Measurements from ENCODE around the gene CCDC184. TPM values are rescaled to one million over a fixed set of nuclear protein-coding genes. Genes with fewer than 3 reads are reported as not detected.

Gene CCDC184
- total RNA-seq, 1 experiment from 2014 or later: 0.69 TPM

GRCh38 chr12:48184549-48184922 lies 1.1 kb downstream of the CCDC184 start:
- CTCF ChIA-PET: interaction anchor here (1.0 kb wide), 1 partner anchor 242 kb away, joined by 3 read pairs; no protein-coding TSS in a partner anchor
- BruUV-seq (replicated peaks): no TSS peak
- intact Hi-C loops (cut with micrococcal nuclease; ENCODE audit: unreplicated experiment): loop anchor here (10.0 kb wide), 4 partner anchors 180 to 430 kb away; partner anchors contain the start of genes COL2A1 and TMEM106C

DNA sequence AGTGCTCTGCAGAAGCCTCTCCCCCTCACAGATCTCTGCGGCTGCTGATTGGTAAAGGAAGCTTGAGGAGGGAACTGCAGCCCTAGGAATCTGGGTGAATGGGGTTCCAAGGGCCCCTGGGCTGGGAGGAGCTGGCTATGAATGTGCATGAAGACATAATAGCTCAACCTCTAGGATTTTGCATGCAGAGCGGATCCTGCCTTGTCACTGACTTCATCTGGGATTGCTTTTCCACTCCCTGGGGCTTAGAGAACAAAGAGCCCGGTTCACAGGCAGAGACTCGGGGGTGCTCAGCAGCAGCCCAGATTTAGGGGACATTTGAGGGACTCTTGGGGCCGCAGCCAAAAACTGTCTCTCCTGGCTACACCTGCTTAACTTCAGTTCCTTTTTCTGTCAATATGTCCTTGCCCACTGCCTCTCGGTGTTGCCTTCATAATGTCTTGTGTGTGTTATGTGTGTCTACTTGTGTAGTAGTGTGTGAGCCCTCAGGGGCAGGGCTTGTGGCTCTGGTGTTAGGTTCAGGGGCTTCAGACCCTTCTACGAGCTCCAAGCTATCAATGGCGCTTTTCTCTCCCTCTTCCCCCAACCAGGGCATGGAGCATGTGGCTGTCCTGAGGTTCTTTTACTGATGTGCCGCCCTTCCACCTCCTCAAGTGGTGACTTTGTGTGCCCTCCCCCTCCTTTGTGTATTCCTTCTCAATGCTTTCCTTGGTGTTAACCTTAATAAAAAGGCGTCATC lies 1.9 kb downstream of the CCDC184 start:
- POLR2A ChIA-PET (ENCODE audit: low non-redundant PET): no interaction called here

More at GRCh38 chr12:48184549-48184922, 1.1 kb downstream of the CCDC184 start:
- POLR2A ChIA-PET (ENCODE audit: low non-redundant PET): no interaction called here
- no peak for DNase-seq (ENCODE audit: low spot score)
- H3K4me1 ChIP-seq (ENCODE audit: insufficient read depth, low read length, poor library complexity, severe bottlenecking): peaks cover 30% of the 10 kb centered on the region
- H3K36me3 ChIP-seq (ENCODE audit: insufficient read depth, low read length, poor library complexity, severe bottlenecking): no peaks in the 10 kb centered on the region
- peak; percentile 43 for TF ChIP-seq EZH2 (IDR thresholded peaks at IDR 0.05; ENCODE audit: borderline replicate concordance, low read depth, low read length, poor library complexity, severe bottlenecking)
- TF ChIP-seq, protein P1, sequence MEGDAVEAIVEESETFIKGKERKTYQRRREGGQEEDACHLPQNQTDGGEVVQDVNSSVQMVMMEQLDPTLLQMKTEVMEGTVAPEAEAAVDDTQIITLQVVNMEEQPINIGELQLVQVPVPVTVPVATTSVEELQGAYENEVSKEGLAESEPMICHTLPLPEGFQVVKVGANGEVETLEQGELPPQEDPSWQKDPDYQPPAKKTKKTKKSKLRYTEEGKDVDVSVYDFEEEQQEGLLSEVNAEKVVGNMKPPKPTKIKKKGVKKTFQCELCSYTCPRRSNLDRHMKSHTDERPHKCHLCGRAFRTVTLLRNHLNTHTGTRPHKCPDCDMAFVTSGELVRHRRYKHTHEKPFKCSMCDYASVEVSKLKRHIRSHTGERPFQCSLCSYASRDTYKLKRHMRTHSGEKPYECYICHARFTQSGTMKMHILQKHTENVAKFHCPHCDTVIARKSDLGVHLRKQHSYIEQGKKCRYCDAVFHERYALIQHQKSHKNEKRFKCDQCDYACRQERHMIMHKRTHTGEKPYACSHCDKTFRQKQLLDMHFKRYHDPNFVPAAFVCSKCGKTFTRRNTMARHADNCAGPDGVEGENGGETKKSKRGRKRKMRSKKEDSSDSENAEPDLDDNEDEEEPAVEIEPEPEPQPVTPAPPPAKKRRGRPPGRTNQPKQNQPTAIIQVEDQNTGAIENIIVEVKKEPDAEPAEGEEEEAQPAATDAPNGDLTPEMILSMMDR (conservative IDR thresholded peaks at IDR 0.05; ENCODE audit: low read depth, low read length): no peak
- no peak overlapping the region for H3K27ac ChIP-seq (ENCODE audit: low read depth, low read length, poor library complexity, severe bottlenecking)
- H3K27me3 ChIP-seq (replicated peaks; ENCODE audit: insufficient read depth, low read depth, low read length, poor library complexity): peaks cover 15% of the 10 kb centered on the region
- peak overlapping the region; percentile 67 for H3K4me3 ChIP-seq (ENCODE audit: low read depth, low read length, poor library complexity, severe bottlenecking)
- no peaks in the 10 kb centered on the region for H3K9me3 ChIP-seq (ENCODE audit: low read depth, low read length, poor library complexity, severe bottlenecking)

GRCh38 chr12:48187916-48188695 lies 4.7 kb downstream of the CCDC184 start:
- H3K36me3 ChIP-seq (ENCODE audit: insufficient read depth, low read length, poor library complexity, severe bottlenecking): no peaks in the 10 kb centered on the region
- H3K9me3 ChIP-seq (ENCODE audit: low read depth, low read length, poor library complexity, severe bottlenecking): no peaks in the 10 kb centered on the region
- TF ChIP-seq, protein P1 (conservative IDR thresholded peaks at IDR 0.05; ENCODE audit: low read depth, low read length): no peak
- TF ChIP-seq EZH2 (IDR thresholded peaks at IDR 0.05; ENCODE audit: borderline replicate concordance, low read depth, low read length, poor library complexity, severe bottlenecking): no peak
- H3K27ac ChIP-seq (ENCODE audit: low read depth, low read length, poor library complexity, severe bottlenecking): no peak overlapping the region
- intact Hi-C loops (cut with micrococcal nuclease; ENCODE audit: unreplicated experiment): loop anchor here (10.0 kb wide), 4 partner anchors 183 to 427 kb away; partner anchors contain the start of genes COL2A1 and TMEM106C
- H3K4me1 ChIP-seq (ENCODE audit: insufficient read depth, low read length, poor library complexity, severe bottlenecking): peaks cover 22% of the 10 kb centered on the region
- CTCF ChIA-PET: no interaction called here
- peaks cover 10% of the 10 kb centered on the region for H3K27me3 ChIP-seq (replicated peaks; ENCODE audit: insufficient read depth, low read depth, low read length, poor library complexity)
- no peak overlapping the region for H3K4me3 ChIP-seq (ENCODE audit: low read depth, low read length, poor library complexity, severe bottlenecking)
- POLR2A ChIA-PET (ENCODE audit: low non-redundant PET): no interaction called here
- DNase-seq (ENCODE audit: low spot score): no peak
- no TSS peak for BruUV-seq (replicated peaks)

More for the DNA sequence above, 1.9 kb downstream of the CCDC184 start:
- H3K4me1 ChIP-seq (ENCODE audit: insufficient read depth, low read length, poor library complexity, severe bottlenecking): peaks cover 30% of the 10 kb centered on the region
- DNase-seq (ENCODE audit: low spot score): peak; percentile 80
- no peaks in the 10 kb centered on the region for H3K36me3 ChIP-seq (ENCODE audit: insufficient read depth, low read length, poor library complexity, severe bottlenecking)
- peak overlapping the region; percentile 67 for H3K4me3 ChIP-seq (ENCODE audit: low read depth, low read length, poor library complexity, severe bottlenecking)
- intact Hi-C loops (cut with micrococcal nuclease; ENCODE audit: unreplicated experiment): loop anchor here (10.0 kb wide), 4 partner anchors 181 to 429 kb away; partner anchors contain the start of genes COL2A1 and TMEM106C
- TF ChIP-seq, protein P1 (conservative IDR thresholded peaks at IDR 0.05; ENCODE audit: low read depth, low read length): no peak
- no peak for TF ChIP-seq EZH2 (IDR thresholded peaks at IDR 0.05; ENCODE audit: borderline replicate concordance, low read depth, low read length, poor library complexity, severe bottlenecking)
- H3K9me3 ChIP-seq (ENCODE audit: low read depth, low read length, poor library complexity, severe bottlenecking): no peaks in the 10 kb centered on the region
- H3K27me3 ChIP-seq (replicated peaks; ENCODE audit: insufficient read depth, low read depth, low read length, poor library complexity): peaks cover 15% of the 10 kb centered on the region
- peak overlapping the region; percentile 75 for H3K27ac ChIP-seq (ENCODE audit: low read depth, low read length, poor library complexity, severe bottlenecking)
- no TSS peak for BruUV-seq (replicated peaks)
- CTCF ChIA-PET: interaction anchor here (1.0 kb wide), 1 partner anchor 243 kb away, joined by 3 read pairs; no protein-coding TSS in a partner anchor
